K562 (cell line): Measurements from ENCODE around the gene RHOF. TPM values are rescaled to one million over a fixed set of nuclear protein-coding genes. Genes with fewer than 3 reads are reported as not detected.
A peak's percentile ranks its signal among the peaks of the same experiment; 100 is the strongest.

Source experiments
- ATAC-seq: fragments of 200-7000 bp; cut with Tn5 transposase; 3 replicates; pipeline ENCODE4 v1.9.1; 2020; ENCODE audit warnings: moderate library complexity
- BruUV-seq: library from RNA; stranded (reverse); fragments of 400-500 nt; replicated peaks from 2 replicates; lab custom pipeline; 2021; lab: Mats Ljungman, UMichigan
- CTCF ChIA-PET: fragments of 300-600 bp; formaldehyde crosslinking; extraction: SDS; loops from one replicate; lab custom pipeline; 2021; ENCODE audit warnings: low intra/inter-chr PET ratio; lab: Yijun Ruan, JAX
- POLR2A ChIA-PET: fragments of 300-600, 350-650 bp; sonication (Branson Sonifier 250); formaldehyde crosslinking; extraction: SDS; loops from one replicate; lab custom pipeline; 2021; ENCODE audit warnings: antibody characterized with exemption, inconsistent platforms; lab: Yijun Ruan, JAX
- DNase-seq, 4 experiments: peaks; one replicate each; pipeline versions ENCODE4 v3.0.0 to v3.0.0-alpha.2; 2011 to 2018; ENCODE audit warnings: low spot score in 3 of 4, mixed read lengths in 3 of 4; ENCODE audit errors: extremely low read depth in 1 of 4
- FAIRE-seq: peaks from 2 replicates; lab custom pipeline; 2011; peaks lifted over from hg19 to GRCh38; lab: Jason Lieb, UNC
- H2AFZ ChIP-seq: 2 replicates; pipeline ENCODE4 v1.6.0; 2011; ENCODE audit warnings: low read depth, low read length, control low read depth, inconsistent platforms
- H3K27ac ChIP-seq: fragments of 200-600 bp; 3 replicates; pipeline ENCODE4 v1.8.0; 2011; ENCODE audit warnings: low read depth, mild to moderate bottlenecking, control low read depth, inconsistent platforms, low read length, moderate library complexity, mixed read lengths; ENCODE audit errors: extremely low read depth
- H3K27me3 ChIP-seq, 2 experiments: fragments of 300-600 bp in 1 of 2; 2 replicates in 1 of 2; 3 replicates in 1 of 2; pipeline versions ENCODE4 v1.6.0 to v1.8.0; 2011; ENCODE audit warnings: inconsistent platforms in 2 of 2, low read length in 2 of 2, mild to moderate bottlenecking in 1 of 2, mixed read lengths in 1 of 2, moderate library complexity in 1 of 2; ENCODE audit not compliant: control insufficient read depth in 2 of 2, insufficient read depth in 2 of 2
- H3K36me3 ChIP-seq: fragments of 300-600 bp; 3 replicates; pipeline ENCODE4 v1.8.0; 2011; ENCODE audit warnings: mild to moderate bottlenecking, low read length, inconsistent platforms; ENCODE audit not compliant: control insufficient read depth, insufficient read depth
- H3K4me1 ChIP-seq, 2 experiments: fragments of 200-600 bp in 1 of 2; replicated peaks in 1 of 2; 2 replicates in 1 of 2; 3 replicates in 1 of 2; pipeline versions ENCODE4 v1.5.1 to v1.8.0; 2011; ENCODE audit warnings: inconsistent platforms in 2 of 2, low read length in 2 of 2, mild to moderate bottlenecking in 1 of 2, mixed read lengths in 1 of 2, moderate library complexity in 1 of 2; ENCODE audit not compliant: control insufficient read depth in 2 of 2, insufficient read depth in 2 of 2
- H3K4me2 ChIP-seq: 2 replicates; pipeline ENCODE4 v1.6.1; 2011; ENCODE audit warnings: low read length, control low read depth, inconsistent platforms, mixed read lengths; ENCODE audit not compliant: insufficient read depth
- H3K4me3 ChIP-seq: fragments of 200-600 bp; sonication (generic), shearing (Covaris generic); 2 replicates; pipeline ENCODE4 v1.5.1; 2016; ENCODE audit warnings: control low read depth, inconsistent platforms
- H3K79me2 ChIP-seq: fragments of 200-600 bp; 3 replicates; pipeline ENCODE4 v1.8.0; 2011; ENCODE audit warnings: low read length, inconsistent platforms; ENCODE audit not compliant: control insufficient read depth, insufficient read depth
- H3K9ac ChIP-seq, 2 experiments: 2 replicates each; pipeline versions ENCODE4 v1.6.0 to v1.6.1; 2011; ENCODE audit warnings: low read depth in 2 of 2, low read length in 2 of 2, control low read depth in 1 of 2, inconsistent platforms in 1 of 2, mild to moderate bottlenecking in 1 of 2, mixed read lengths in 1 of 2; ENCODE audit not compliant: insufficient read depth in 1 of 2
- H3K9me1 ChIP-seq: one replicate; pipeline ENCODE4 v1.6.0; 2011; ENCODE audit warnings: inconsistent platforms, mild to moderate bottlenecking, low read length, moderate library complexity; ENCODE audit not compliant: control insufficient read depth, insufficient read depth
- H3K9me3 ChIP-seq: replicated peaks from 2 replicates; pipeline ENCODE4 v1.5.1; 2011; ENCODE audit warnings: low read depth, low read length, inconsistent platforms; ENCODE audit not compliant: control insufficient read depth, insufficient read depth
- H4K20me1 ChIP-seq: replicated peaks from 2 replicates; pipeline ENCODE4 v1.6.1; 2011; ENCODE audit warnings: low read length, inconsistent platforms, mixed read lengths; ENCODE audit not compliant: control insufficient read depth, insufficient read depth
- BCOR ChIP-seq: fragments of 450-650 bp; IDR thresholded peaks from 2 replicates; pipeline ENCODE4 v1.6.1; 2016
- CEBPB ChIP-seq: fragments of 450-650 bp; IDR thresholded peaks from 2 replicates; pipeline ENCODE4 v1.6.1; 2016; ENCODE audit warnings: missing genetic modification characterization, missing compliant biosample characterization
- CEBPG ChIP-seq, 3 experiments: fragments of 200-800 bp in 1 of 3; sonication (Bioruptor generic) in 1 of 3; sonication (generic) in 1 of 3; formaldehyde crosslinking in 1 of 3; IDR thresholded peaks in 2 of 3; conservative IDR thresholded peaks in 1 of 3; 2 replicates each; pipeline versions ENCODE4 v1.6.1 to v1.8.0; 2016 to 2022; ENCODE audit warnings: missing compliant biosample characterization in 2 of 3, missing genetic modification characterization in 2 of 3, mild to moderate bottlenecking in 1 of 3, missing genetic modification reagents in 1 of 3
- NBN ChIP-seq: fragments of 450-650 bp; IDR thresholded peaks from 2 replicates; pipeline ENCODE4 v1.6.1; 2016; ENCODE audit warnings: low read depth, mild to moderate bottlenecking
- NFXL1 ChIP-seq: fragments of 450-650 bp; formaldehyde crosslinking; IDR thresholded peaks from 2 replicates; pipeline ENCODE4 v1.4.0; 2021; ENCODE audit warnings: mild to moderate bottlenecking
- SAP30 ChIP-seq: fragments of 200-600 bp; sonication (generic); IDR thresholded peaks from 2 replicates; pipeline ENCODE4 v1.6.1; 2012; ENCODE audit warnings: borderline replicate concordance, low read depth, mild to moderate bottlenecking, moderate library complexity, low read length, control low read depth, inconsistent platforms; ENCODE audit not compliant: insufficient read depth, poor library complexity, severe bottlenecking
- ZFP1 ChIP-seq: fragments of 450-650 bp; formaldehyde crosslinking; IDR thresholded peaks from 2 replicates; pipeline ENCODE4 v1.4.0; 2020; ENCODE audit warnings: mild to moderate bottlenecking, mixed read lengths
- ZFX ChIP-seq: sonication (generic); formaldehyde crosslinking; IDR thresholded peaks from 2 replicates; pipeline ENCODE4 v1.8.0; 2022; ENCODE audit warnings: mild to moderate bottlenecking, missing genetic modification reagents, moderate library complexity
- ZNF785 ChIP-seq: fragments of 250-450 bp; sonication (Bioruptor Pico); IDR thresholded peaks from 2 replicates; pipeline ENCODE4 v1.4.0; 2020; ENCODE audit warnings: mild to moderate bottlenecking
- WGBS: fragments of 100-300 bp; shearing (Covaris generic); methylation state at CpG from one replicate; pipeline ENCODE4 v1.1.6; 2016; ENCODE audit warnings: low coverage, mixed read lengths; ENCODE audit not compliant: insufficient coverage; ENCODE audit errors: missing lambda C conversion rate; 5-methylcytosine and 5-hydroxymethylcytosine counted together
- in situ Hi-C: fragments of 300-500 bp; cut with MboI; formaldehyde crosslinking; loops from 4 replicates; pipeline ENCODE4 v1.15.0; 2018; ENCODE audit warnings: inconsistent platforms, mixed read lengths
- intact Hi-C: fragments of 100-400 bp; cut with micrococcal nuclease; formaldehyde crosslinking; loops from 2 replicates; pipeline ENCODE4 v1.14.2; 2022
- polyA plus RNA-seq, 8 experiments: library from polyadenylated mRNA; depleted of rRNA in 4 of 8; stranded (reverse) in 5 of 8; unstranded in 3 of 8; fragments of >200 nt; fragmentation: Nextera tagmentation in 2 of 8; fragmentation: Illumina TruSeq in 1 of 8; extraction: Ambion mirVana in 2 of 8; extraction: Trizol in 1 of 8; gene quantifications; 2 replicates each; pipeline versions ENCODE4 v1.2.1 to v1.2.3, GENCODE V29; 2011 to 2014; ENCODE audit warnings: inconsistent platforms in 1 of 8, missing spikeins in 1 of 8
- total RNA-seq, 7 experiments: library from RNA; depleted of rRNA in 6 of 7; stranded (reverse); fragments of >200 nt in 6 of 7; fragmentation: Illumina TruSeq in 2 of 7; extraction: Trizol in 2 of 7; gene quantifications; 2 replicates each; pipeline versions ENCODE4 v1.2.1 to v1.2.3, GENCODE V29; 2011 to 2021; ENCODE audit warnings: low replicate concordance in 1 of 7

RHOF gene
- total and polyA plus RNA-seq, 9 of the 15 experiments (the other 6 are each of a cell fraction or from before 2014, with no cell fraction given), result 0.13 to 10.1 (median 4.0) TPM

GRCh38 chr12:121811434-121812319, 18.2 kb upstream of the RHOF start (continued):
- no peak for TF ChIP-seq ZFP1 (CRISPR knock-in tag)
- TF ChIP-seq NBN, result no peak

- Histone ChIP-seq H3K27ac (peak overlapping the region; percentile 31; the same call in 1 of the 3 replicates), H3K9me3 (no peaks in the 10 kb centered on the region), H2AFZ (no peak overlapping the region), H3K27me3 (no peaks in the 10 kb centered on the region), H3K4me2 (peak overlapping the region; percentile 92), H3K79me2 (peaks cover 74% of the 10 kb centered on the region), H3K4me1 (peaks cover 28 to 66% of the 10 kb centered on the region in 2 experiments), H3K9ac (peak overlapping the region; percentile 60 to 93; a peak in 3 of 4 replicates), H3K36me3 (peaks cover 87% of the 10 kb centered on the region), H4K20me1 (peaks cover 26% of the 10 kb centered on the region), H3K9me1 (no peaks in the 10 kb centered on the region), H3K4me3 (0 out of 2 replicates have a peak overlapping the region, but pooled peaks have one; percentile 53)
- no TSS peak for BruUV-seq
- ATAC-seq (no peak), DNase-seq (peak in 1 of 4 experiments; percentile 21), FAIRE-seq (peak; percentile 72)
- POLR2A ChIA-PET, result interaction anchor here (0.7 to 12.1 kb wide), 10 partner anchors 9 to 386 kb away, joined by 3 to 194 read pairs (median 4); partner anchors contain the start of genes RHOF and SETD1B
- CTCF ChIA-PET, result interaction anchor here (5.5 kb wide), 1 partner anchor 16 kb away, joined by 73 read pairs; the partner anchor contains the start of gene RHOF
- in situ Hi-C loops (no loop called here), intact Hi-C loops (no loop called here)
- TF ChIP-seq ZNF785 (CRISPR knock-in tag) (no peak), NFXL1 (CRISPR knock-in tag) (no peak), SAP30 (peak; percentile 4), CEBPG (CRISPR knock-in tag; IDR thresholded peaks at IDR 0.05) (no peak), CEBPG (tag; conservative IDR thresholded peaks at IDR 0.05 in 1 of 2, IDR thresholded peaks at IDR 0.05 in 1 of 2) (0 out of 4 replicates have a peak, but pooled peaks of 1 of the 2 experiments have one; percentile 14), ZFX (CRISPR knock-in tag) (no peak), CEBPB (tag) (peak; percentile 58), BCOR (no peak)
- 53% methylated on average over 6 of the region's 6 CpGs for WGBS
Measured at GRCh38 chr12:121810833-121811433, 17.4 kb upstream of the RHOF start.
